BE2C (cell line): ENCODE data around the gene KIFC3.
A peak's percentile ranks its signal among the peaks of the same experiment; 100 is the strongest.

Experiments used
- DNase-seq: peaks from one replicate; pipeline ENCODE4 v3.0.0-alpha.2; 2020
- H3K27me3 ChIP-seq: fragments of 250-450 bp; sonication (Bioruptor Pico); 2 replicates; pipeline ENCODE4 v1.5.1; 2020; ENCODE audit warnings: mild to moderate bottlenecking
- H3K36me3 ChIP-seq: fragments of 250-450 bp; sonication (Bioruptor Pico); 2 replicates; pipeline ENCODE4 v1.5.1; 2020; ENCODE audit warnings: mild to moderate bottlenecking
- H3K4me1 ChIP-seq: fragments of 250-450 bp; sonication (Bioruptor Pico); 2 replicates; pipeline ENCODE4 v1.5.1; 2020
- H3K4me3 ChIP-seq: 2 replicates; pipeline ENCODE4 v1.5.1; 2011; ENCODE audit warnings: low read depth, low read length
- H3K9me3 ChIP-seq: fragments of 250-450 bp; sonication (Bioruptor Pico); 2 replicates; pipeline ENCODE4 v1.5.1; 2020
- CTCF ChIP-seq: IDR thresholded peaks from 2 replicates; pipeline ENCODE4 v1.5.1; 2012; ENCODE audit warnings: mild to moderate bottlenecking, low read depth, low read length

The KIFC3 gene

GRCh38 chr16:57755726-57756423 lies 46.4 kb downstream of the KIFC3 start:
- Histone ChIP-seq H3K27me3 (no peaks in the 10 kb centered on the region), H3K9me3 (no peaks in the 10 kb centered on the region), H3K36me3 (peaks cover 20% of the 10 kb centered on the region), H3K4me3 (no peak overlapping the region), H3K4me1 (no peaks in the 10 kb centered on the region)
- TF ChIP-seq CTCF: no peak
- DNase-seq: peak; percentile 8

- Histone ChIP-seq H3K27me3 (no peaks in the 10 kb centered on the region), H3K4me3 (no peak overlapping the region), H3K36me3 (peaks cover 20% of the 10 kb centered on the region), H3K4me1 (no peaks in the 10 kb centered on the region), H3K9me3 (no peaks in the 10 kb centered on the region)
- TF ChIP-seq CTCF: no peak
- DNase-seq: peak; percentile 23
These were observed 47.1 kb downstream of the KIFC3 start for GRCh38 chr16:57755061-57755684.

GRCh38 chr16:57754354-57755060 lies 47.8 kb downstream of the KIFC3 start:
- H3K9me3 ChIP-seq: no peaks in the 10 kb centered on the region
- TF ChIP-seq CTCF: no peak
- H3K36me3 ChIP-seq: peaks cover 20% of the 10 kb centered on the region
- no peak overlapping the region for H3K4me3 ChIP-seq
- no peaks in the 10 kb centered on the region for H3K4me1 ChIP-seq
- DNase-seq: no peak
- no peaks in the 10 kb centered on the region for H3K27me3 ChIP-seq

- TF ChIP-seq CTCF: no peak
- peak; percentile 11 for DNase-seq
- H3K4me1 ChIP-seq: no peaks in the 10 kb centered on the region
- no peak overlapping the region for H3K4me3 ChIP-seq
- peaks cover 19% of the 10 kb centered on the region for H3K36me3 ChIP-seq
- H3K27me3 ChIP-seq: no peaks in the 10 kb centered on the region
- no peaks in the 10 kb centered on the region for H3K9me3 ChIP-seq
These were observed 48.6 kb downstream of the KIFC3 start for GRCh38 chr16:57753448-57754353.

GRCh38 chr16:57752581-57753447 lies 49.5 kb downstream of the KIFC3 start:
- no peaks in the 10 kb centered on the region for H3K9me3 ChIP-seq
- no peak for TF ChIP-seq CTCF
- no peaks in the 10 kb centered on the region for H3K27me3 ChIP-seq

More at GRCh38 chr16:57752581-57753447, 49.5 kb downstream of the KIFC3 start:
- Histone ChIP-seq H3K4me1 (no peaks in the 10 kb centered on the region), H3K36me3 (peaks cover 18% of the 10 kb centered on the region), H3K4me3 (no peak overlapping the region)
- DNase-seq: peak; percentile 8
